Kidney epithelial cell (primary cell): ENCODE results near the gene YES1. TPM values are rescaled to one million over a fixed set of nuclear protein-coding genes. Genes with fewer than 3 reads are reported as not detected.

Experiments
- DNase-seq: peaks from one replicate; pipeline ENCODE4 v3.0.0-alpha.2; 2010; ENCODE audit warnings: low read depth
- H3K27me3 ChIP-seq: 2 replicates; pipeline ENCODE4 v1.6.0; 2011; ENCODE audit warnings: low read length; ENCODE audit not compliant: control insufficient read depth, insufficient read depth
- H3K36me3 ChIP-seq: 2 replicates; pipeline ENCODE4 v1.5.1; 2011; ENCODE audit warnings: low read length; ENCODE audit not compliant: control insufficient read depth, insufficient read depth
- H3K4me3 ChIP-seq: 2 replicates; pipeline ENCODE4 v1.5.1; 2011; ENCODE audit warnings: low read depth, mild to moderate bottlenecking, control low read depth, low read length
- CTCF ChIP-seq: IDR thresholded peaks from 2 replicates; pipeline ENCODE4 v1.5.1; 2011; ENCODE audit warnings: mild to moderate bottlenecking, moderate library complexity, low read length, control low read depth, inconsistent platforms; ENCODE audit not compliant: insufficient read depth, poor library complexity, severe bottlenecking
- total RNA-seq: library from RNA; depleted of rRNA; stranded (reverse); fragments of >200 nt; gene quantifications from 2 replicates; pipeline ENCODE4 v1.2.3, GENCODE V29; 2015

YES1 gene
- total RNA-seq, 1 donor from 2014 or later: 135 TPM

GRCh38 chr18:681985-682384 lies 130.1 kb downstream of the YES1 start:
- no peak for DNase-seq
- no peak for TF ChIP-seq CTCF
- H3K27me3 ChIP-seq: no peaks in the 10 kb centered on the region
- H3K36me3 ChIP-seq: no peaks in the 10 kb centered on the region
- H3K4me3 ChIP-seq: no peak overlapping the region

GRCh38 chr18:680392-680791 lies 131.7 kb downstream of the YES1 start:
- Histone ChIP-seq H3K4me3 (no peak overlapping the region), H3K27me3 (no peaks in the 10 kb centered on the region), H3K36me3 (no peaks in the 10 kb centered on the region)
- TF ChIP-seq CTCF: no peak
- DNase-seq: no peak

- DNase-seq: no peak
- no peak overlapping the region for H3K4me3 ChIP-seq
- H3K27me3 ChIP-seq: no peaks in the 10 kb centered on the region
- no peak for TF ChIP-seq CTCF
- H3K36me3 ChIP-seq: no peaks in the 10 kb centered on the region
Observed at GRCh38 chr18:679516-679915, 132.5 kb downstream of the YES1 start.

- H3K36me3 ChIP-seq: no peaks in the 10 kb centered on the region
- no peaks in the 10 kb centered on the region for H3K27me3 ChIP-seq
- no peak overlapping the region for H3K4me3 ChIP-seq
- no peak for TF ChIP-seq CTCF
- no peak for DNase-seq
Observed at GRCh38 chr18:678482-679182, 133.4 kb downstream of the YES1 start.

- Histone ChIP-seq H3K4me3 (no peak overlapping the region), H3K27me3 (no peaks in the 10 kb centered on the region), H3K36me3 (no peaks in the 10 kb centered on the region)
- no peak for TF ChIP-seq CTCF
- DNase-seq: no peak
Observed at GRCh38 chr18:677951-678381, 134.1 kb downstream of the YES1 start.

- DNase-seq: no peak
- no peaks in the 10 kb centered on the region for H3K27me3 ChIP-seq
- H3K36me3 ChIP-seq: peaks cover 2% of the 10 kb centered on the region
- no peak overlapping the region for H3K4me3 ChIP-seq
- no peak for TF ChIP-seq CTCF
Observed at GRCh38 chr18:677145-677544, 134.9 kb downstream of the YES1 start.
